ENCODE data around the gene TEX48. TPM values are rescaled to one million over a fixed set of nuclear protein-coding genes. Genes with fewer than 3 reads are reported as not detected.

The TEX48 gene
- total RNA-seq, 1 donor from 2014 or later = not detected

- no peak for DNase-seq (ENCODE audit: extremely low spot score, unreplicated experiment)
- H3K4me1 Mint-ChIP-seq (ENCODE audit: unreplicated experiment) = peaks cover 30% of the 10 kb centered on the region
- H3K4me3 Mint-ChIP-seq (ENCODE audit: unreplicated experiment) = no peak overlapping the region
- H3K27ac Mint-ChIP-seq (ENCODE audit: unreplicated experiment) = no peak overlapping the region
- no peaks in the 10 kb centered on the region for H3K27me3 Mint-ChIP-seq (ENCODE audit: unreplicated experiment)
- TF ChIP-seq CTCF (IDR thresholded peaks at IDR 0.05) = no peak
- H3K9me3 Mint-ChIP-seq (ENCODE audit: unreplicated experiment) = no peaks in the 10 kb centered on the region
- H3K36me3 Mint-ChIP-seq (ENCODE audit: unreplicated experiment) = no peaks in the 10 kb centered on the region
Observed at GRCh38 chr9:114689813-114690212, 7.8 kb upstream of the TEX48 start.

GRCh38 chr9:114688909-114689610 lies 7.1 kb upstream of the TEX48 start:
- DNase-seq (ENCODE audit: extremely low spot score, unreplicated experiment) = no peak
- H3K4me1 Mint-ChIP-seq (ENCODE audit: unreplicated experiment) = peaks cover 30% of the 10 kb centered on the region
- TF ChIP-seq CTCF (IDR thresholded peaks at IDR 0.05) = no peak
- no peaks in the 10 kb centered on the region for H3K36me3 Mint-ChIP-seq (ENCODE audit: unreplicated experiment)
- no peaks in the 10 kb centered on the region for H3K9me3 Mint-ChIP-seq (ENCODE audit: unreplicated experiment)
- no peaks in the 10 kb centered on the region for H3K27me3 Mint-ChIP-seq (ENCODE audit: unreplicated experiment)
- no peak overlapping the region for H3K27ac Mint-ChIP-seq (ENCODE audit: unreplicated experiment)
- no peak overlapping the region for H3K4me3 Mint-ChIP-seq (ENCODE audit: unreplicated experiment)

- peaks cover 30% of the 10 kb centered on the region for H3K4me1 Mint-ChIP-seq (ENCODE audit: unreplicated experiment)
- no peaks in the 10 kb centered on the region for H3K27me3 Mint-ChIP-seq (ENCODE audit: unreplicated experiment)
- H3K9me3 Mint-ChIP-seq (ENCODE audit: unreplicated experiment) = no peaks in the 10 kb centered on the region
- no peak for TF ChIP-seq CTCF (IDR thresholded peaks at IDR 0.05)
- no peaks in the 10 kb centered on the region for H3K36me3 Mint-ChIP-seq (ENCODE audit: unreplicated experiment)
- no peak overlapping the region for H3K4me3 Mint-ChIP-seq (ENCODE audit: unreplicated experiment)
- no peak for DNase-seq (ENCODE audit: extremely low spot score, unreplicated experiment)
- H3K27ac Mint-ChIP-seq (ENCODE audit: unreplicated experiment) = no peak overlapping the region
Observed at GRCh38 chr9:114688379-114688778, 6.4 kb upstream of the TEX48 start.

GRCh38 chr9:114687034-114687433 lies 5.0 kb upstream of the TEX48 start:
- no peak overlapping the region for H3K4me3 Mint-ChIP-seq (ENCODE audit: unreplicated experiment)
- DNase-seq (ENCODE audit: extremely low spot score, unreplicated experiment) = no peak

GRCh38 chr9:114685951-114686350 lies 4.0 kb upstream of the TEX48 start:
- Mint-ChIP-seq H3K4me1 (ENCODE audit: unreplicated experiment) (peaks cover 21% of the 10 kb centered on the region), H3K27me3 (ENCODE audit: unreplicated experiment) (no peaks in the 10 kb centered on the region), H3K9me3 (ENCODE audit: unreplicated experiment) (no peaks in the 10 kb centered on the region), H3K4me3 (ENCODE audit: unreplicated experiment) (no peak overlapping the region), H3K27ac (ENCODE audit: unreplicated experiment) (no peak overlapping the region), H3K36me3 (ENCODE audit: unreplicated experiment) (no peaks in the 10 kb centered on the region)
- TF ChIP-seq CTCF (IDR thresholded peaks at IDR 0.05) = no peak
- DNase-seq (ENCODE audit: extremely low spot score, unreplicated experiment) = no peak

More at GRCh38 chr9:114687034-114687433, 5.0 kb upstream of the TEX48 start:
- Mint-ChIP-seq H3K36me3 (ENCODE audit: unreplicated experiment) (no peaks in the 10 kb centered on the region), H3K27ac (ENCODE audit: unreplicated experiment) (no peak overlapping the region), H3K9me3 (ENCODE audit: unreplicated experiment) (no peaks in the 10 kb centered on the region), H3K4me1 (ENCODE audit: unreplicated experiment) (peaks cover 30% of the 10 kb centered on the region), H3K27me3 (ENCODE audit: unreplicated experiment) (no peaks in the 10 kb centered on the region)
- TF ChIP-seq CTCF (IDR thresholded peaks at IDR 0.05) = no peak

All from osteocyte (in vitro differentiated cells).